KOPT-K1 (cell line): ENCODE measurements around the gene WDR86.

ENCODE experiments used
- H3K27ac ChIP-seq: fragments of 200-600 bp; sonication (generic); 2 replicates; pipeline ENCODE4 v1.5.1; 2016; ENCODE audit warnings: antibody characterized with exemption, mild to moderate bottlenecking, low read depth, low read length; ENCODE audit not compliant: poor library complexity, severe bottlenecking
- H3K36me3 ChIP-seq: fragments of 200-600 bp; sonication (generic); 2 replicates; pipeline ENCODE4 v1.5.1; 2017; ENCODE audit warnings: antibody characterized with exemption, mild to moderate bottlenecking, low read length, moderate library complexity; ENCODE audit not compliant: insufficient read depth
- H3K9me3 ChIP-seq: fragments of 200-600 bp; sonication (generic); 2 replicates; pipeline ENCODE4 v1.5.1; 2017; ENCODE audit warnings: antibody characterized with exemption, low read length, mild to moderate bottlenecking; ENCODE audit not compliant: insufficient read depth, poor library complexity, severe bottlenecking

The WDR86 gene

DNA sequence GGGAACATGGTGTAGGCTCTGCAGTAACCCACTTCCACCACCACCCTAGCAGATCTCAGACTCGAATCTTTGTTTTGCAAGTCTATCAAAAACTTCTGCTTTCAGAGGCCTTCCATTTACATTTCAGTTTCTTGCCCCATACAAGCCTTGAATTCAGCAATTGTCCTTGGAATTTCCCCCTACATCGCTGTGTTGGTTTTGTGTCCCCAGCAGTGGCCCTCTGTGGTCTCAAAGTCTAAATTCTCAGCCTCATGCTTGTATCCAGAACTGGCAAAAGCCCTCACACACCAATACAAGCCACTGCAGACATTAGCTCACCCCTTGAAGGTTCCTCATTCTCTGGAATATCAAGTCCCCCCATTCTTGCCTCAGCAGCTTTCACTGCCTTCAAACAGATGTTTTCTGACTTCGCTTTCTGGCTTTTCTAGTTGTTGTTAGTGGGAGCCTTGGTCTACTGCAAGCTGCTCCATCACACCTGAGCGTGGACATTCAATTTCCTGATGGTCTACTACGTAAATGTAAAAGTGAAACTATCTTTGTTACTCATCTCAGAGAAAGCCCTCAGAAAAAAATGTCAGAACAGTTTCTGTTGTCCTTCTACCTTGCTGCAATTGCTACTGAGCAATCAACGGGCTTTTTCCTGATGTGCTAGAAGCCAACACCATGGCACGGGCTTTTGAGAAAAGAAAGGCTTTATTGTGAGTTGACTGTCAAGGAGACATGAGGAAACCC lies 70.0 kb downstream of the WDR86 start:
- Histone ChIP-seq H3K36me3 (peaks cover 4% of the 10 kb centered on the region; the same call in 1 of the 2 replicates), H3K9me3 (peaks cover 6% of the 10 kb centered on the region), H3K27ac (peak overlapping the region; percentile 5)

DNA sequence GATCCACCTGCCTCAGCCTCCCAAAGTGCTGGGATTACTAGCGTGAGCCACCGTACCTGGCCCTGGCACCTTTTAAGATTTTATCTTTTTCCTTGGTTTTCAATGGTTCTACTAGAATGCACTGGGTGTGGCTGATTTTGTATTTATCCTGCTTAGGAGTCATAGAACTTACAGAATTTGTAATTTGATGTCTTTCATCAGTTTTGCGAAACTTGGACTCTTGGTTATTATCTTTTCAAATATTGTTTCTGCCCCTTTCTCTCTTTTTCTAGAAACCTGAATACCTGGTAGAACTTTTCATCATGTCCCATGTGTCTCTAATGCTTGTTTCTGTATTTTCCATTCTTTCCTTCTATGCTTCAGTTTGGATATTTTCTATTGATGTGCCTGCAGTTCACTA lies 71.0 kb downstream of the WDR86 start:
- Histone ChIP-seq H3K27ac (no peak overlapping the region), H3K36me3 (peaks cover 4% of the 10 kb centered on the region; the same call in 1 of the 2 replicates)

GRCh38 chr7:151337346-151337745 lies 72.5 kb downstream of the WDR86 start:
- Histone ChIP-seq H3K36me3 (no peaks in the 10 kb centered on the region), H3K9me3 (peaks cover 6% of the 10 kb centered on the region), H3K27ac (no peak overlapping the region)

More for the DNA sequence above, 71.0 kb downstream of the WDR86 start:
- peaks cover 6% of the 10 kb centered on the region for H3K9me3 ChIP-seq

DNA sequence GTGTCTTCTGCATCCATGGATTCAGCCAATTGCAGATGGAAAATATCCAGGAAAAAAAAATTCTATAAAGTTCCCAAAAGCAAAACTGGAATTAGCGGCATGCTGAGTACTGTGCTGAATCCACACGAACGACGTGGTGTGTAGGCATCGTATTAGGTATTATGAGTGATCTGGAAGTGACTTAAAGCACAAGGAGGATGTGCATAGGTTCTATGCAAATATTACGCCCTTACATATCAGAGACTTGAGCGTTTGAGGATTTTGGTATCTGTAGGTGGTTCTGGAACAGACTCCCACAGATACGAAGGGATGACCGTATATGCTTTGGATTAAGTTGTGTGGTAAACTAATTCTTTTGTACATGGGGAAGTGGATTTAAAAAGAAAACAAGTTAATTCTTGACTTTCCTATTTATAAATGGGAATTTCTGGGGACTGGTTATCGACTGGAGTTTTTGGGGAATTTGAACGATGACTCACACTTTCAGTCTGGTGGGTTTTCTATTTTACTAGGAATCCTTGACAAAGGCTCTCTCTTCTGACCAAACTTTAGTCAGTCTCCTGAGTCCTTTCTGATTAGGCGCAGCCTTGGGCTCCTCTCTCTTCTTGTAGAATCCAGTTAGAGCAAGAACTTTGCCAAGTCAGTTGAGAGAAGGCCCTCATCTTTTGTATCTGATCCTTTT lies 73.7 kb downstream of the WDR86 start:
- H3K9me3 ChIP-seq, result peaks cover 6% of the 10 kb centered on the region
- no peak overlapping the region for H3K27ac ChIP-seq
- no peaks in the 10 kb centered on the region for H3K36me3 ChIP-seq

DNA sequence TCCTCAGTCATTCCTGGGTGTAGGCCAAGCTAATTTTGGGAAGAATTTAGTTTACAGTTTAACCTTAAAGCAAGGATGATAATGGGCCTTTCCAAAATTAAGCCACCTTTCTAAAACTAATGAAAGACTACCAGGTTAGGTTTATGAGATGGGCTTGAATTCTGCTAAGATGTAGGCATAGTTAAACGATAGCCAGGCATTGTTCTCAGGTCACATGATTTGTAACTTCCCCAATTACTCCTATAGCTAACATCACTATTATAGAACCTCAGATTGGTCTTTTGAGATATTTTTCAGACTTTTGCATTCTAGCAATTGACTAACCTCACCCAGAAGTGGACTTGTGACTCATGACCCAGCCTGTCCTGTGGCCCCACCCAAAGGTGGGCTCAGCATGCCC lies 75.2 kb downstream of the WDR86 start:
- no peaks in the 10 kb centered on the region for H3K36me3 ChIP-seq
- peaks cover 4% of the 10 kb centered on the region for H3K9me3 ChIP-seq
- no peak overlapping the region for H3K27ac ChIP-seq
